Neural crest cell (in vitro differentiated cells): ENCODE results near the gene STX8. TPM values are rescaled to one million over a fixed set of nuclear protein-coding genes. Genes with fewer than 3 reads are reported as not detected.
A peak's percentile ranks its signal among the peaks of the same experiment; 100 is the strongest.
"Not testable (repeated sequence)": the region's sequence is repeated elsewhere in the genome, so short reads cannot be mapped to it uniquely, and the experiment has no call there.

Experiments
- DNase-seq: peaks from one replicate; pipeline ENCODE4 v3.0.0; 2021; ENCODE audit warnings: low read depth, mixed read lengths, low spot score
- H3K27ac Mint-ChIP-seq: one replicate; pipeline ENCODE4 v1.8.0; 2021; ENCODE audit warnings: mild to moderate bottlenecking, mixed read lengths; ENCODE audit not compliant: unreplicated experiment
- H3K27me3 Mint-ChIP-seq: 2 replicates; pipeline ENCODE4 v1.8.0; 2021; ENCODE audit warnings: low read depth, mild to moderate bottlenecking, mixed read lengths
- H3K36me3 Mint-ChIP-seq: 2 replicates; pipeline ENCODE4 v1.8.0; 2021; ENCODE audit warnings: low read depth, mild to moderate bottlenecking, mixed read lengths
- H3K4me1 Mint-ChIP-seq: 2 replicates; pipeline ENCODE4 v1.8.0; 2021; ENCODE audit warnings: mixed read lengths
- H3K4me3 Mint-ChIP-seq: one replicate; pipeline ENCODE4 v1.8.0; 2021; ENCODE audit warnings: mild to moderate bottlenecking, mixed read lengths
- H3K9me3 Mint-ChIP-seq: 2 replicates; pipeline ENCODE4 v1.8.0; 2021; ENCODE audit warnings: mixed read lengths
- total RNA-seq: library from RNA; stranded (reverse); gene quantifications from 2 replicates; pipeline ENCODE4 v1.2.1, GENCODE V29; 2021
- TF ChIP-seq, protein P1 (sequence below): fragments of 200-600 bp; sonication (generic); conservative IDR thresholded peaks from 2 replicates; pipeline ENCODE4 v1.5.0; 2021; ENCODE audit warnings: antibody characterized with exemption, mild to moderate bottlenecking

The STX8 gene
- total RNA-seq, 1 donor from 2014 or later: 56.6 TPM

DNA sequence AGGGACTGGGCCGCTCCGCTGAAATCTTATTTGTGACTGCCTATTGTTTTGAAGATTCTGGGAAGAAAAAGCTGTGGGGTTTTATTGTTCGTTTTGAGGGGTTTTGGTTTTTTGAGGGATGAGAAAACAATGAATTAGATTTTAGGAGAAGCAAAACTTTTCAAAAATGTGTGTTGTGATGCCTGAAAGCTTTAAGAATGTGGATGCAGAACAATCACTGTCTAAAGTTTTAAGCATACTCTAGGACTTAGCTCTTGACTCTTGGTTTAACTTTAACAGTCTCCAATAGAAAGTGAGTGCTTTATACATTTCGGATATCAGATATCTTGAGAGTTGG, 1.7 kb upstream of the STX8 start:
- Mint-ChIP-seq H3K36me3 (no peaks in the 10 kb centered on the region), H3K27ac (no peak overlapping the region), H3K4me3 (peak overlapping the region; percentile 96), H3K4me1 (peaks cover 17% of the 10 kb centered on the region), H3K9me3 (no peaks in the 10 kb centered on the region), H3K27me3 (peaks cover 6% of the 10 kb centered on the region)
- no peak for DNase-seq
- TF ChIP-seq, protein P1, sequence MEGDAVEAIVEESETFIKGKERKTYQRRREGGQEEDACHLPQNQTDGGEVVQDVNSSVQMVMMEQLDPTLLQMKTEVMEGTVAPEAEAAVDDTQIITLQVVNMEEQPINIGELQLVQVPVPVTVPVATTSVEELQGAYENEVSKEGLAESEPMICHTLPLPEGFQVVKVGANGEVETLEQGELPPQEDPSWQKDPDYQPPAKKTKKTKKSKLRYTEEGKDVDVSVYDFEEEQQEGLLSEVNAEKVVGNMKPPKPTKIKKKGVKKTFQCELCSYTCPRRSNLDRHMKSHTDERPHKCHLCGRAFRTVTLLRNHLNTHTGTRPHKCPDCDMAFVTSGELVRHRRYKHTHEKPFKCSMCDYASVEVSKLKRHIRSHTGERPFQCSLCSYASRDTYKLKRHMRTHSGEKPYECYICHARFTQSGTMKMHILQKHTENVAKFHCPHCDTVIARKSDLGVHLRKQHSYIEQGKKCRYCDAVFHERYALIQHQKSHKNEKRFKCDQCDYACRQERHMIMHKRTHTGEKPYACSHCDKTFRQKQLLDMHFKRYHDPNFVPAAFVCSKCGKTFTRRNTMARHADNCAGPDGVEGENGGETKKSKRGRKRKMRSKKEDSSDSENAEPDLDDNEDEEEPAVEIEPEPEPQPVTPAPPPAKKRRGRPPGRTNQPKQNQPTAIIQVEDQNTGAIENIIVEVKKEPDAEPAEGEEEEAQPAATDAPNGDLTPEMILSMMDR: no peak

DNA sequence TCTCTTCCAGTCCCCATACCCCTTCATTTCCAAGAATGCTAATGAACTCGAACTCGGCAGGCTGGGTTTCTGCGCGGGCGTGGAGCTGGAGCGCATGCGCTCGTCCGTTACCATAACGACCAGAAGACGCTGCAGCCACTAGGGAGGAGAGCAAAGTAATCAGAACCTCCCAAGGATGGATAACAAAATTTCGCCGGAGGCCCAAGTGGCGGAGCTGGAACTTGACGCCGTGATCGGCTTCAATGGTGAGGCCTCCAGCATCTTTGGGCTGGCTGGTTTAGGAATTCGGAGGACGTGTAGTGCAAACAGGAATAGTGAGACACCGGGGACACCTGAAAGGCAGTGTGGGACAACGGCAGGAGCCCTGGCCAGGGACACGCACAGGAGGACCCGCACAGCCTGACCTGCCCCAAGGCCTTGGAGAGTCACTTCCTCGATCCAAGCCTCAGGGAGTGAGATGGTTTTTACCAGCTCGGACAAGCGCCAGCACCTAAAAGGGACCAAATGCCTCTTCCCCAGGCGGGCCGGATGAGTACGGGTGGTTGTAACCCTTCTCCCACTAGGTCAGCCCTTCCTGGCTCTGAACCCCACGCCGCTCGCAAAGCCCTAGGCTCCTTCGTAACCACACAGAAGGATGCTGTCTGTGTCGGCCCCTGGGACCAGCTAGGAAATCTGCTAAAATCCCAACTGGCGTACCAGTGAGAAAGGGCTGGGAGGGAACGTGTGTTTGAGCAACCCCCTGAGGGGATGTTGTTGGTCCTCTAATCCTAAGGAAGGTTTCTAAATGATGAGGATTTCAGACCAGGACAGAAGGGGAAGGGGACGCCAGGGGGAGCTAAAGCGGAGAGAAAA, 1.1 kb upstream of the STX8 start, which contains the start of gene CFAP52:
Gene CFAP52 (plus strand): TSS at position 122 of the 852 bp plus-strand sequence. CDS start 54 bp downstream, at position 176.
- Mint-ChIP-seq H3K27me3 (peaks cover 5% of the 10 kb centered on the region), H3K36me3 (no peaks in the 10 kb centered on the region), H3K4me3 (peak within 1 kb of the TSS; percentile 96), H3K27ac (no peak within 1 kb of the TSS), H3K4me1 (peaks cover 17% of the 10 kb centered on the region), H3K9me3 (no peaks in the 10 kb centered on the region)
- peak; percentile 77 for DNase-seq
- TF ChIP-seq, protein P1: peak; percentile 82

DNA sequence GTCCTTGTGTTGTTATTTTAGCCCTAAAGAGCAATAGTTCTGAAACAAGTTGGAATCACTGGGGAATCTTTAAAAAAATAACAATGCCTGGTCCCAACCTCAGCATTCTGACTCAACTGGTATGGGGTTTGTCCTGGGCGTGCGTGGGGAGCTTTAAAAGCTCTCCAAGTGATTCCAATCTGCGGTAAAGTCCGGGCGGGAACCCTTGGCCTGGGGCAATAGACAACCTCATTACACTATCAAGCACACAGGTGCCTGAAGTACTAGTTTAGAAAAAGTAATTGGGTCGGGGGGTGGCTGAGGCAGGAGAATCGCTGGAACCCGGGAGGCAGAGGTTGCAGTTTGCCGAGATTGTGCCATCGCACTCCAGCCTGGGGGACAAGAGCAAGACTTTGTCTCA, 4.4 kb downstream of the STX8 start:
- peak overlapping the region; percentile 27 for H3K4me3 Mint-ChIP-seq
- no peak overlapping the region for H3K27ac Mint-ChIP-seq

DNA sequence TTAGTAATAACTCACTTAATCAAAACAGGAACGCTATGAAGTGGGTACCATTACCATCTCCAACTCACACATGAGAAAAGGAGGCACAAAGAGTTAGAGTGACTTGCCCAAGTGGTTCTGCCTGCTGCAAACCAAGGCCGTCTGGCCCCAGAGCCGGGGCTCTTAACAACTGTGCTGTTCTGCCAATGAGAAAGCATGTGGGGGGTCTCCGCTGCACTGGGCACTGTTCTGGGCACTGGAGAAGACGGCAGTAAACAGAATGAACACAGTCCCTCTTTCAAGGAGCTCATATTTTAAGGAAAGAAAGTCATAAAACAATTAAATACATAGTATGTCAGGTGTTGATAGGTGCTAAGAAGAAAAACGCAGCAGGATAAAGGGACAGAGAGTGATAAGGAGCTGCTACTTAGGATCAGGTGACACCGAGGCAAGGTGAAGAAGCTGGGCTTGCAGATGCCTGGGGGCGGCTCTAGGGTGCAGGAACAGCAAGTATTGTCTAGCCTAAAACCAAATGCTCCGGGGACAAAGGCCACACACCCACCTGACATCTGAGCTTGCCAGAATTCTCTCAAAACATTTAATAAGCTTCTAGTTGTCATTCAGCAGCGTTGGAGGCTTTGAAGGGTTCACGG, 6.5 kb downstream of the STX8 start:
- Mint-ChIP-seq H3K36me3 (peaks cover 13% of the 10 kb centered on the region), H3K4me1 (no peaks in the 10 kb centered on the region), H3K27me3 (no peaks in the 10 kb centered on the region), H3K27ac (no peak overlapping the region), H3K4me3 (no peak overlapping the region), H3K9me3 (no peaks in the 10 kb centered on the region)
- DNase-seq: no peak
- TF ChIP-seq, protein P1: no peak

More for the DNA sequence above, 4.4 kb downstream of the STX8 start:
- H3K27me3 Mint-ChIP-seq: peaks cover 2% of the 10 kb centered on the region
- H3K36me3 Mint-ChIP-seq: peaks cover 5% of the 10 kb centered on the region
- TF ChIP-seq, protein P1: no peak
- peaks cover 5% of the 10 kb centered on the region for H3K4me1 Mint-ChIP-seq
- H3K9me3 Mint-ChIP-seq: no peaks in the 10 kb centered on the region
- DNase-seq: no peak

DNA sequence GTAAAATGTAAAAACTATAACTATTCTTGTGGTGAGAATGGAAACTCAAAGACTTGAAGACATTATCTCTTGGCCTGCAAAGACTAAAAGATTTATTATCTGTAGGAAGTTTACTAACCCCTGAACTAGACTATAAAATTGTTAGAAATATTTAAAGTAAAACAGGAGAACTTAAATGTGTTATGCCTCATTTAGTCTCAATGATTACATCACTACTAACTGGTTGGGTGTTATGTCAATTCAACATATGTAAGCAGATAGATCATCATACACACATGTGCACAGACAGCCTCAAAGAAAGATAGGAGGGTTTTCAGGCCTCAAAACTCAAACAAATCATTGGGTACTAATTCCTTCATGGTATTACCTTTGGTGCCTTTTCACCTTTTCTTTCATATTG, 7.6 kb downstream of the STX8 start:
- no peaks in the 10 kb centered on the region for H3K27me3 Mint-ChIP-seq
- TF ChIP-seq, protein P1: no peak
- no peak overlapping the region for H3K27ac Mint-ChIP-seq
- no peaks in the 10 kb centered on the region for H3K4me1 Mint-ChIP-seq
- H3K9me3 Mint-ChIP-seq: no peaks in the 10 kb centered on the region
- no peak for DNase-seq
- peaks cover 17% of the 10 kb centered on the region for H3K36me3 Mint-ChIP-seq
- no peak overlapping the region for H3K4me3 Mint-ChIP-seq

DNA sequence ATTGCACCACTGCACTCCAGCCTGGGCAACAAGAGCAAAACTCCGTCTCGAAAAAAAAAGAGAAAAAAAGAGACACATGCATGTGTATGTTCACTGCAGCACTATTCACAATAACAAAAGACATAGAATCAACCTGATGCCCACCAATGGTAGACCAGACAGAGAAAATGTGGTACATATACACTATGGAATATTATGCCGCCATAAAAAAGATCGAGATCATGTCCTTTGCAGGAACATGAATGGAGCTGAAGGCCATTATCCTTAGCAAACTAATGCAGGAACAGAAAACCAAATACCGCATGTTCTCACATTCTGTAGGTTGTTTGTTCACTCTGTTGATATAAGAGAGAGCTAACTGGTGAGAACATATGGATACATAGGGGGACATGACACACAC, 8.9 kb downstream of the STX8 start:
- not testable (repeated sequence) for H3K4me3 Mint-ChIP-seq, DNase-seq, H3K4me1 Mint-ChIP-seq, H3K27ac Mint-ChIP-seq, H3K27me3 Mint-ChIP-seq, H3K9me3 Mint-ChIP-seq
- H3K36me3 Mint-ChIP-seq: peaks cover 24% of the 10 kb centered on the region
